ENCODE data around the gene MX2. TPM values are rescaled to one million over a fixed set of nuclear protein-coding genes. Genes with fewer than 3 reads are reported as not detected.

MX2 gene
- total and polyA plus RNA-seq, 2 experiments from 2014 or later, result 5.4 to 9.2 TPM

- TF ChIP-seq ZNF331 (CRISPR knock-in tag; IDR thresholded peaks at IDR 0.05; ENCODE audit: low read depth) (no peak), CTCF (conservative IDR thresholded peaks at IDR 0.05; ENCODE audit: low read depth in 2 of 2) (no peak)
Measured at GRCh38 chr21:41390043-41390639, 28.3 kb downstream of the MX2 start (continued).

GRCh38 chr21:41393876-41394465 lies 32.1 kb downstream of the MX2 start:
- no peaks in the 10 kb centered on the region for H3K79me2 ChIP-seq (replicated peaks; ENCODE audit: insufficient read depth)
- no peak overlapping the region for H3K27ac ChIP-seq (ENCODE audit: low read depth)
- DNase-seq (ENCODE audit: low spot score) (no peak), ATAC-seq (no peak)
- no peaks in the 10 kb centered on the region for H3K27me3 ChIP-seq (ENCODE audit: insufficient read depth)
- TF ChIP-seq POLR2AphosphoS5 (IDR thresholded peaks at IDR 0.05; ENCODE audit: low read depth) (no peak), ZNF462 (CRISPR knock-in tag; IDR thresholded peaks at IDR 0.05) (no peak), EZH2phosphoT487 (IDR thresholded peaks at IDR 0.05; ENCODE audit: unreplicated experiment) (no peak), CTCF (conservative IDR thresholded peaks at IDR 0.05; ENCODE audit: low read depth in 2 of 2) (no peak)
- H4K20me1 ChIP-seq (replicated peaks; ENCODE audit: insufficient read depth), result no peaks in the 10 kb centered on the region
- peaks cover 5% of the 10 kb centered on the region for H3K27me3 Mint-ChIP-seq (ENCODE audit: insufficient read depth, low read depth, poor library complexity)
- H2AFZ ChIP-seq, result no peak overlapping the region
- H3K4me3 Mint-ChIP-seq, result no peak overlapping the region
- H3K4me1 ChIP-seq (ENCODE audit: insufficient read depth), result no peaks in the 10 kb centered on the region
- peaks cover 6% of the 10 kb centered on the region for H3K4me1 Mint-ChIP-seq
- peaks cover 3% of the 10 kb centered on the region; the same call in 1 of the 2 replicates for H3K36me3 ChIP-seq (ENCODE audit: insufficient read depth)
- H3K9me2 ChIP-seq (ENCODE audit: insufficient read depth), result no peaks in the 10 kb centered on the region
- no peaks in the 10 kb centered on the region; the same call in 2 of the 3 replicates for H3K9me3 Mint-ChIP-seq
- no peak overlapping the region; the same call in 1 of the 2 replicates for H3K27ac Mint-ChIP-seq
- no peaks in the 10 kb centered on the region for H3F3A ChIP-seq (replicated peaks; ENCODE audit: low read depth)
- H3K4me3 ChIP-seq, result no peak overlapping the region
- peaks cover 3% of the 10 kb centered on the region for H3K36me3 Mint-ChIP-seq (ENCODE audit: low read depth)
- no peak overlapping the region for H3K4me2 ChIP-seq
